Upper lobe of left lung (tissue), 6 donors: ENCODE results near the gene SDHC. TPM values are rescaled to one million over a fixed set of nuclear protein-coding genes. Genes with fewer than 3 reads are reported as not detected.

ENCODE experiments used
- ATAC-seq, 2 donors: fragments of 200-7000 bp; cut with Tn5 transposase; one replicate each; pipeline ENCODE4 v1.9.1; 2022; ENCODE audit warnings: mild to moderate bottlenecking in 2 of 2, moderate library complexity in 2 of 2; ENCODE audit not compliant: low FRiP score in 2 of 2
- DNase-seq, 2 donors: peaks; one replicate each; pipeline ENCODE4 v3.0.0-alpha.2; 2019 to 2020
- H3K27ac ChIP-seq, 4 donors: fragments of 200-600 bp; sonication (generic); one replicate each; pipeline ENCODE4 v1.5.1; 2016 to 2019
- H3K27me3 ChIP-seq, 4 donors: fragments of 200-600 bp; sonication (generic); one replicate each; pipeline ENCODE4 v1.5.1; 2017 to 2019
- H3K36me3 ChIP-seq, 4 donors: fragments of 200-600 bp; sonication (generic); one replicate each; pipeline ENCODE4 v1.5.1; 2016 to 2019
- H3K4me1 ChIP-seq, 4 donors: fragments of 200-600 bp; sonication (generic); one replicate each; pipeline ENCODE4 v1.5.1; 2018 to 2019
- H3K4me3 ChIP-seq, 4 donors: fragments of 200-600 bp; sonication (generic); one replicate each; pipeline ENCODE4 v1.5.1; 2017 to 2019; ENCODE audit warnings: mild to moderate bottlenecking in 2 of 4, moderate library complexity in 1 of 4
- H3K9me3 ChIP-seq, 4 donors: fragments of 200-600 bp; sonication (generic); one replicate each; pipeline ENCODE4 v1.5.1; 2018 to 2019
- EP300 ChIP-seq, 4 donors: sonication (generic); formaldehyde crosslinking; IDR thresholded peaks; one replicate each; pipeline ENCODE4 v1.5.1; 2017; ENCODE audit warnings: antibody characterized with exemption in 4 of 4, control low read depth in 2 of 4
- POLR2A ChIP-seq, 4 donors: fragments of 450-650 bp; IDR thresholded peaks; one replicate each; pipeline ENCODE4 v1.5.1; 2016 to 2017; ENCODE audit warnings: antibody characterized with exemption in 4 of 4, mild to moderate bottlenecking in 2 of 4
- POLR2AphosphoS5 ChIP-seq, 2 donors: sonication (generic); formaldehyde crosslinking; IDR thresholded peaks; one replicate each; pipeline ENCODE4 v1.5.1; 2017; ENCODE audit warnings: antibody characterized with exemption in 2 of 2
- WGBS, 2 donors: methylation state at CpG; one replicate each; pipeline ENCODE4 v1.1.5; 2017 to 2018; 5-methylcytosine and 5-hydroxymethylcytosine counted together
- total RNA-seq, 6 donors: library from RNA; depleted of rRNA in 4 of 6; stranded (reverse); fragments of >200 nt in 4 of 6; gene quantifications; one replicate each; pipeline versions ENCODE4 v1.1.0 to v1.2.1, GENCODE V29; 2016 to 2021
- TF ChIP-seq, protein P1 (sequence below), 6 experiments: fragments of 450-650 bp in 4 of 6; fragments of 200-600 bp in 2 of 6; sonication (generic) in 2 of 6; IDR thresholded peaks; one replicate each; pipeline ENCODE4 v1.5.1; 2016 to 2019; ENCODE audit warnings: antibody characterized with exemption in 6 of 6
- donor health status: DM: no; HTN: no; CAD: no; lungs with moderate emphysema.
- donor health status: DM: no; HTN: yes; CAD: no; lungs with severe emphysema.

Gene SDHC
- total RNA-seq, 6 donors from 2014 or later, result 17.7 to 159 (median 66.7) TPM

DNA sequence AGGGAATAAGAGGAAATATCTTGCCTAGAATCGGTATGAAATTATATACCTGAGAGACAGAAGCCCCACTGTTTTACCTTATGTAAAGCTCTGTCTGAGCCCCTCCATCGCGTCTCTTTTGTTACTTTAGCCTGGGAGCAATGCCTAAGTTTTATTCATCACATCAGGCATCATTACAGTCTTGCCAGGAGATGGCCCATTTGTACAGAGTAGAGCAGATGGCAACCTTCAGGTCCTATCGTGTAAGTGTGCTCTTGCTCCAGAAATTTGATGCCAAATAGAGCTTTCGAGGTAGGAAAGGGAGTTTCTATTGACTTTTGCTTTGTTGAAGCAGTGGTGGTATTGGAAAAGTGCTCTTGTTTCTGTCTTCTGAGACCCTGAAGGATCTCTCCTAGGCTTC is 28.6 kb downstream of the SDHC start:
- TF ChIP-seq EP300 (IDR thresholded peaks at IDR 0.05), result no peak
- TF ChIP-seq POLR2A (IDR thresholded peaks at IDR 0.05), result no peak
- TF ChIP-seq, protein P1, sequence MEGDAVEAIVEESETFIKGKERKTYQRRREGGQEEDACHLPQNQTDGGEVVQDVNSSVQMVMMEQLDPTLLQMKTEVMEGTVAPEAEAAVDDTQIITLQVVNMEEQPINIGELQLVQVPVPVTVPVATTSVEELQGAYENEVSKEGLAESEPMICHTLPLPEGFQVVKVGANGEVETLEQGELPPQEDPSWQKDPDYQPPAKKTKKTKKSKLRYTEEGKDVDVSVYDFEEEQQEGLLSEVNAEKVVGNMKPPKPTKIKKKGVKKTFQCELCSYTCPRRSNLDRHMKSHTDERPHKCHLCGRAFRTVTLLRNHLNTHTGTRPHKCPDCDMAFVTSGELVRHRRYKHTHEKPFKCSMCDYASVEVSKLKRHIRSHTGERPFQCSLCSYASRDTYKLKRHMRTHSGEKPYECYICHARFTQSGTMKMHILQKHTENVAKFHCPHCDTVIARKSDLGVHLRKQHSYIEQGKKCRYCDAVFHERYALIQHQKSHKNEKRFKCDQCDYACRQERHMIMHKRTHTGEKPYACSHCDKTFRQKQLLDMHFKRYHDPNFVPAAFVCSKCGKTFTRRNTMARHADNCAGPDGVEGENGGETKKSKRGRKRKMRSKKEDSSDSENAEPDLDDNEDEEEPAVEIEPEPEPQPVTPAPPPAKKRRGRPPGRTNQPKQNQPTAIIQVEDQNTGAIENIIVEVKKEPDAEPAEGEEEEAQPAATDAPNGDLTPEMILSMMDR (IDR thresholded peaks at IDR 0.05), result no peak
- TF ChIP-seq POLR2AphosphoS5 (IDR thresholded peaks at IDR 0.05), result no peak
- DNase-seq (no peak), ATAC-seq (no peak)
- Histone ChIP-seq H3K4me3 (no peak overlapping the region), H3K27me3 (no peaks in the 10 kb centered on the region), H3K36me3 (peaks cover 7 to 82% (median 36%) of the 10 kb centered on the region in 4 donors), H3K4me1 (no peaks in the 10 kb centered on the region), H3K9me3 (no peaks in the 10 kb centered on the region), H3K27ac (no peak overlapping the region)
- WGBS, 2 donors, result 88 to 96% methylated on average over 5 of the region's 5 CpGs

GRCh38 chr1:161350671-161351070 is 36.5 kb downstream of the SDHC start:
- H3K27me3 ChIP-seq, result no peaks in the 10 kb centered on the region

DNA sequence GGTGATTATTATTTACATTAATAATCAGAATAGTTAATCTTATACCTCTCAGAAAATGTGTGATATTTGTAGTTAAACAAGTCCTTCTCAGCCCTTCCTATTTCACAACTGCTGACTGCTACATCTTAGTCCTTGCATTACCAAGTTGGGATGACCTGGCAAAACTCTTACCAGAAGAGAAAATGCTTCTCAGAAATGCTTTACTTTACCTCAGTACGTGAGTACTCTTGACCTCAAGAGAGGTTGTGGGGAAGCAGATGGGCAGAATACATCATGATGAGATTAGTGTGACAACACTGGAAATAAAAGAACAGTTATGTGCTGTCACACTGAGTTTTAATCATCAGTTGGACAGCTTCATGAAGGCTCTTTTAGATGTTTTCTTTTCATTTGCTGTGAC is 37.3 kb downstream of the SDHC start:
- Histone ChIP-seq H3K27me3 (no peaks in the 10 kb centered on the region), H3K9me3 (no peaks in the 10 kb centered on the region), H3K4me3 (no peak overlapping the region), H3K36me3 (peaks cover 0 to 14% (median 2%) of the 10 kb centered on the region in 4 donors), H3K27ac (peak overlapping the region in 3 of 4 donors; percentile 13 to 59 (median 41)), H3K4me1 (peaks cover 5 to 12% (median 11%) of the 10 kb centered on the region in 4 donors)
- WGBS, 2 donors, result 49 to 55% methylated on average over 1 of the region's 1 CpG
- ATAC-seq (peak in 1 of 2 donors; percentile 29), DNase-seq (no peak)
- no peak for TF ChIP-seq EP300 (IDR thresholded peaks at IDR 0.05)
- TF ChIP-seq POLR2AphosphoS5 (IDR thresholded peaks at IDR 0.05), result peak in 1 of 2 donors; percentile 56
- TF ChIP-seq POLR2A (IDR thresholded peaks at IDR 0.05), result no peak
- TF ChIP-seq, protein P1 (IDR thresholded peaks at IDR 0.05), result no peak

More at GRCh38 chr1:161350671-161351070, 36.5 kb downstream of the SDHC start:
- Histone ChIP-seq H3K4me3 (no peak overlapping the region), H3K4me1 (peaks cover 5 to 12% (median 11%) of the 10 kb centered on the region in 4 donors), H3K9me3 (no peaks in the 10 kb centered on the region), H3K27ac (peak overlapping the region in 3 of 4 donors; percentile 13 to 58 (median 29)), H3K36me3 (peaks cover 0 to 22% (median 6%) of the 10 kb centered on the region in 4 donors)
- TF ChIP-seq EP300 (IDR thresholded peaks at IDR 0.05) (no peak), POLR2A (IDR thresholded peaks at IDR 0.05) (no peak), POLR2AphosphoS5 (IDR thresholded peaks at IDR 0.05) (no peak)
- TF ChIP-seq, protein P1 (IDR thresholded peaks at IDR 0.05), result no peak
- DNase-seq (no peak), ATAC-seq (no peak)
- WGBS, 2 donors, result 74 to 90% methylated on average over 1 of the region's 1 CpG

DNA sequence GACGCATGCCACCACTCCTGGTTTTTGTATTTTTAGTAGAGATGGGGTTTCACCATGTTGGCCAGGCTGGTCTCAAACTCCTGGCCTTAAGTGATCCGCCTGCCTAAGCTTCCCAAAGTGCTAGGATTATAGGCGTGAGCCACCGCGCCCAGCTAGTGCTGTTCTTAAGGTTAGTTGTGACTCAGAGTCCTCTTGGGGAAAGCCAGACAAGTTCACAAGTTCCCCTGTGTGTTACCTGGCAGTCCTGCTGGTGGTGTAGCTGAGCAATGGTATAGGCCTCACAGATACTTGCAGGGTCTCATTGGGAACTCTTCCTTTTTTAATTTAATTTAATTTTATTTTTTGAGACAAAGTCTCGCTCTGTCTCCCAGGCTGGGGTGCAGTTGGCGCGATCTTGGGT is 42.9 kb downstream of the SDHC start:
- H3K4me3 ChIP-seq, result no peak overlapping the region

More for the DNA sequence above, 42.9 kb downstream of the SDHC start:
- no peaks in the 10 kb centered on the region for H3K9me3 ChIP-seq
- TF ChIP-seq POLR2A (IDR thresholded peaks at IDR 0.05) (no peak), EP300 (IDR thresholded peaks at IDR 0.05) (no peak), POLR2AphosphoS5 (IDR thresholded peaks at IDR 0.05) (no peak)
- TF ChIP-seq, protein P1 (IDR thresholded peaks at IDR 0.05), result no peak
- H3K4me1 ChIP-seq, result peaks cover 0 to under 1% (median under 1%) of the 10 kb centered on the region in 4 donors
- H3K27ac ChIP-seq, result no peak overlapping the region
- ATAC-seq (no peak), DNase-seq (no peak)
- 96 to 100% methylated on average over 8 of the region's 8 CpGs for WGBS, 2 donors
- H3K27me3 ChIP-seq, result no peaks in the 10 kb centered on the region
- H3K36me3 ChIP-seq, result peaks cover 0 to 21% (median 8%) of the 10 kb centered on the region in 4 donors
